Central memory CD8-positive, alpha-beta T cell (primary cell): ENCODE data around the gene DENND4B.

Source experiments
- ATAC-seq: fragments of 150-1000 bp; cut with Tn5 transposase; replicated peaks from 2 replicates; pipeline ENCODE4 v1.10.0; 2022; ENCODE audit warnings: mild to moderate bottlenecking, moderate FRiP score, moderate number of reproducible peaks; ENCODE audit not compliant: poor library complexity, severe bottlenecking; ENCODE audit errors: extremely low read depth
- DNase-seq, 2 donors: peaks; one replicate each; pipeline ENCODE4 v3.0.0; 2021; ENCODE audit warnings: low spot score in 2 of 2
- H3K27ac Mint-ChIP-seq: one replicate; pipeline ENCODE4 v1.8.0; 2022; ENCODE audit warnings: low read depth, mild to moderate bottlenecking, moderate library complexity, mixed read lengths
- H3K27me3 Mint-ChIP-seq: one replicate; pipeline ENCODE4 v1.8.0; 2022; ENCODE audit warnings: mixed read lengths
- H3K36me3 Mint-ChIP-seq: one replicate; pipeline ENCODE4 v1.8.0; 2022; ENCODE audit warnings: mild to moderate bottlenecking, moderate library complexity, mixed read lengths; ENCODE audit not compliant: insufficient read depth
- H3K4me1 Mint-ChIP-seq: one replicate; pipeline ENCODE4 v1.8.0; 2022; ENCODE audit warnings: mixed read lengths
- H3K4me3 Mint-ChIP-seq: one replicate; pipeline ENCODE4 v1.8.0; 2022; ENCODE audit warnings: mild to moderate bottlenecking, moderate library complexity, mixed read lengths
- H3K9me3 Mint-ChIP-seq: one replicate; pipeline ENCODE4 v1.8.0; 2022; ENCODE audit warnings: mixed read lengths

The DENND4B gene

GRCh38 chr1:153963030-153963849 lies 16.7 kb upstream of the DENND4B start, which contains the start of gene SLC39A1:
TSS of gene SLC39A1 (minus strand) at chr1:153963537. CDS start at chr1:153962715, 822 bp downstream.
- no peaks in the 10 kb centered on the region for H3K9me3 Mint-ChIP-seq
- no peaks in the 10 kb centered on the region for H3K27me3 Mint-ChIP-seq
- H3K36me3 Mint-ChIP-seq = peaks cover 13% of the 10 kb centered on the region
- peaks cover 63% of the 10 kb centered on the region for H3K4me1 Mint-ChIP-seq
- peak; percentile 83 to 87 for DNase-seq
- H3K27ac Mint-ChIP-seq = peak within 1 kb of the TSS; percentile 93
- ATAC-seq = peak; percentile 29
- H3K4me3 Mint-ChIP-seq = peak within 1 kb of the TSS; percentile 85

- Mint-ChIP-seq H3K9me3 (no peaks in the 10 kb centered on the region), H3K27me3 (no peaks in the 10 kb centered on the region), H3K27ac (peak overlapping the region; percentile 93), H3K4me3 (peak overlapping the region; percentile 85), H3K36me3 (peaks cover 9% of the 10 kb centered on the region), H3K4me1 (peaks cover 61% of the 10 kb centered on the region)
- DNase-seq (no peak), ATAC-seq (no peak)
These were observed 15.8 kb upstream of the DENND4B start for GRCh38 chr1:153962088-153963029.

GRCh38 chr1:153961421-153961820 lies 14.9 kb upstream of the DENND4B start:
- H3K27ac Mint-ChIP-seq = no peak overlapping the region
- peaks cover 62% of the 10 kb centered on the region for H3K4me1 Mint-ChIP-seq
- no peak for ATAC-seq
- DNase-seq = no peak
- H3K27me3 Mint-ChIP-seq = no peaks in the 10 kb centered on the region
- H3K4me3 Mint-ChIP-seq = peak overlapping the region; percentile 6
- H3K9me3 Mint-ChIP-seq = no peaks in the 10 kb centered on the region
- H3K36me3 Mint-ChIP-seq = peaks cover 8% of the 10 kb centered on the region

- no peak for ATAC-seq
- H3K36me3 Mint-ChIP-seq = peaks cover 8% of the 10 kb centered on the region
- no peaks in the 10 kb centered on the region for H3K9me3 Mint-ChIP-seq
- no peaks in the 10 kb centered on the region for H3K27me3 Mint-ChIP-seq
- DNase-seq = no peak
- no peak overlapping the region for H3K27ac Mint-ChIP-seq
- H3K4me3 Mint-ChIP-seq = no peak overlapping the region
- H3K4me1 Mint-ChIP-seq = peaks cover 61% of the 10 kb centered on the region
These were observed 13.7 kb upstream of the DENND4B start for GRCh38 chr1:153960206-153960605.

- Mint-ChIP-seq H3K4me3 (peak overlapping the region; percentile 94), H3K4me1 (peaks cover 62% of the 10 kb centered on the region), H3K36me3 (peaks cover 9% of the 10 kb centered on the region), H3K9me3 (no peaks in the 10 kb centered on the region), H3K27ac (no peak overlapping the region), H3K27me3 (no peaks in the 10 kb centered on the region)
- ATAC-seq (no peak), DNase-seq (no peak)
These were observed 12.9 kb upstream of the DENND4B start for GRCh38 chr1:153959454-153959853.

GRCh38 chr1:153958961-153959260 lies 12.4 kb upstream of the DENND4B start:
- DNase-seq = no peak
- no peaks in the 10 kb centered on the region for H3K9me3 Mint-ChIP-seq

GRCh38 chr1:153958111-153958960 lies 11.8 kb upstream of the DENND4B start, which contains the start of gene CRTC2:
TSS of gene CRTC2 (minus strand) at chr1:153958612. CDS start at chr1:153958497, 115 bp downstream.
- H3K4me3 Mint-ChIP-seq = peak within 1 kb of the TSS; percentile 94
- H3K27me3 Mint-ChIP-seq = no peaks in the 10 kb centered on the region
- DNase-seq (peak; percentile 91 to 95), ATAC-seq (peak; percentile 94)
- H3K9me3 Mint-ChIP-seq = no peaks in the 10 kb centered on the region
- peaks cover 63% of the 10 kb centered on the region for H3K4me1 Mint-ChIP-seq
- peak within 1 kb of the TSS; percentile 78 for H3K27ac Mint-ChIP-seq
- peaks cover 15% of the 10 kb centered on the region for H3K36me3 Mint-ChIP-seq

More at GRCh38 chr1:153958961-153959260, 12.4 kb upstream of the DENND4B start:
- peaks cover 63% of the 10 kb centered on the region for H3K4me1 Mint-ChIP-seq
- no peak for ATAC-seq
- H3K4me3 Mint-ChIP-seq = peak overlapping the region; percentile 94
- peaks cover 13% of the 10 kb centered on the region for H3K36me3 Mint-ChIP-seq
- H3K27me3 Mint-ChIP-seq = no peaks in the 10 kb centered on the region
- H3K27ac Mint-ChIP-seq = peak overlapping the region; percentile 78

GRCh38 chr1:153957744-153958110 lies 11.2 kb upstream of the DENND4B start:
- H3K9me3 Mint-ChIP-seq = no peaks in the 10 kb centered on the region
- H3K36me3 Mint-ChIP-seq = peaks cover 17% of the 10 kb centered on the region
- no peaks in the 10 kb centered on the region for H3K27me3 Mint-ChIP-seq
- peak overlapping the region; percentile 78 for H3K27ac Mint-ChIP-seq
- DNase-seq = no peak
- peak; percentile 24 for ATAC-seq
- peaks cover 61% of the 10 kb centered on the region for H3K4me1 Mint-ChIP-seq
- peak overlapping the region; percentile 94 for H3K4me3 Mint-ChIP-seq

GRCh38 chr1:153956997-153957715 lies 10.6 kb upstream of the DENND4B start:
- Mint-ChIP-seq H3K4me3 (peak overlapping the region; percentile 94), H3K4me1 (peaks cover 56% of the 10 kb centered on the region), H3K36me3 (peaks cover 22% of the 10 kb centered on the region), H3K9me3 (no peaks in the 10 kb centered on the region), H3K27me3 (no peaks in the 10 kb centered on the region), H3K27ac (peak overlapping the region; percentile 78)
- ATAC-seq = no peak
- no peak for DNase-seq

GRCh38 chr1:153954826-153955225 lies 8.3 kb upstream of the DENND4B start:
- Mint-ChIP-seq H3K4me3 (no peak overlapping the region), H3K27ac (peak overlapping the region; percentile 83), H3K4me1 (peaks cover 59% of the 10 kb centered on the region)

GRCh38 chr1:153953859-153954365 lies 7.4 kb upstream of the DENND4B start:
- H3K27ac Mint-ChIP-seq = peak overlapping the region; percentile 83
- H3K36me3 Mint-ChIP-seq = peaks cover 39% of the 10 kb centered on the region
- H3K27me3 Mint-ChIP-seq = no peaks in the 10 kb centered on the region
- no peak for ATAC-seq
- DNase-seq = no peak
- H3K9me3 Mint-ChIP-seq = no peaks in the 10 kb centered on the region
- peak overlapping the region; percentile 6 for H3K4me3 Mint-ChIP-seq
- peaks cover 58% of the 10 kb centered on the region for H3K4me1 Mint-ChIP-seq

More at GRCh38 chr1:153954826-153955225, 8.3 kb upstream of the DENND4B start:
- DNase-seq (no peak), ATAC-seq (no peak)
- Mint-ChIP-seq H3K27me3 (no peaks in the 10 kb centered on the region), H3K9me3 (no peaks in the 10 kb centered on the region), H3K36me3 (peaks cover 36% of the 10 kb centered on the region)
